GM21423 (cell line): ENCODE results near the gene CHCHD3.

Source experiments
- ATAC-seq: cut with Tn5 transposase; IDR thresholded peaks from one replicate; pipeline ENCODE4 v1.9.1; 2021; ENCODE audit warnings: mild to moderate bottlenecking, moderate library complexity; ENCODE audit not compliant: unreplicated experiment

Gene CHCHD3

GRCh38 chr7:132871419-132871818 is 210.5 kb downstream of the CHCHD3 start:
- no peak for ATAC-seq

GRCh38 chr7:132869166-132869861 is 212.6 kb downstream of the CHCHD3 start:
- ATAC-seq, result no peak

- ATAC-seq, result no peak
Measured at GRCh38 chr7:132866551-132866950, 215.3 kb downstream of the CHCHD3 start.

GRCh38 chr7:132866144-132866531 is 215.8 kb downstream of the CHCHD3 start:
- ATAC-seq, result no peak

GRCh38 chr7:132865366-132866143 is 216.3 kb downstream of the CHCHD3 start:
- ATAC-seq, result no peak

GRCh38 chr7:132861940-132862554 is 219.8 kb downstream of the CHCHD3 start:
- ATAC-seq, result no peak

GRCh38 chr7:132861424-132861823 is 220.5 kb downstream of the CHCHD3 start:
- ATAC-seq, result no peak

- no peak for ATAC-seq
Measured at GRCh38 chr7:132859199-132859598, 222.7 kb downstream of the CHCHD3 start.

GRCh38 chr7:132858760-132859159 is 223.1 kb downstream of the CHCHD3 start:
- ATAC-seq, result no peak

GRCh38 chr7:132858251-132858650 is 223.6 kb downstream of the CHCHD3 start:
- ATAC-seq, result no peak

GRCh38 chr7:132857703-132858102 is 224.2 kb downstream of the CHCHD3 start:
- ATAC-seq, result no peak

GRCh38 chr7:132857031-132857430 is 224.9 kb downstream of the CHCHD3 start:
- ATAC-seq, result no peak

- ATAC-seq, result no peak
Measured at GRCh38 chr7:132856416-132856815, 225.5 kb downstream of the CHCHD3 start.

- no peak for ATAC-seq
Measured at GRCh38 chr7:132855901-132856300, 226.0 kb downstream of the CHCHD3 start.

GRCh38 chr7:132854238-132854637 is 227.7 kb downstream of the CHCHD3 start:
- no peak for ATAC-seq

GRCh38 chr7:132847376-132847775 is 234.5 kb downstream of the CHCHD3 start:
- ATAC-seq, result no peak

- ATAC-seq, result no peak
Measured at GRCh38 chr7:132846086-132846485, 235.8 kb downstream of the CHCHD3 start.

GRCh38 chr7:132842478-132842877 is 239.4 kb downstream of the CHCHD3 start:
- no peak for ATAC-seq

GRCh38 chr7:132840199-132840598 is 241.7 kb downstream of the CHCHD3 start:
- ATAC-seq, result no peak

- ATAC-seq, result no peak
Measured at GRCh38 chr7:132838313-132838712, 243.6 kb downstream of the CHCHD3 start.

GRCh38 chr7:132837529-132837928 is 244.4 kb downstream of the CHCHD3 start:
- no peak for ATAC-seq

GRCh38 chr7:132836746-132837145 is 245.1 kb downstream of the CHCHD3 start:
- no peak for ATAC-seq
